SKM-1 (cell line): Measurements from ENCODE around the gene PARL.

Source experiments
- DNase-seq: peaks from one replicate; lab custom pipeline; 2025; ENCODE audit not compliant: unreplicated experiment; lab: John Stamatoyannopoulos, UW

The PARL gene

DNA sequence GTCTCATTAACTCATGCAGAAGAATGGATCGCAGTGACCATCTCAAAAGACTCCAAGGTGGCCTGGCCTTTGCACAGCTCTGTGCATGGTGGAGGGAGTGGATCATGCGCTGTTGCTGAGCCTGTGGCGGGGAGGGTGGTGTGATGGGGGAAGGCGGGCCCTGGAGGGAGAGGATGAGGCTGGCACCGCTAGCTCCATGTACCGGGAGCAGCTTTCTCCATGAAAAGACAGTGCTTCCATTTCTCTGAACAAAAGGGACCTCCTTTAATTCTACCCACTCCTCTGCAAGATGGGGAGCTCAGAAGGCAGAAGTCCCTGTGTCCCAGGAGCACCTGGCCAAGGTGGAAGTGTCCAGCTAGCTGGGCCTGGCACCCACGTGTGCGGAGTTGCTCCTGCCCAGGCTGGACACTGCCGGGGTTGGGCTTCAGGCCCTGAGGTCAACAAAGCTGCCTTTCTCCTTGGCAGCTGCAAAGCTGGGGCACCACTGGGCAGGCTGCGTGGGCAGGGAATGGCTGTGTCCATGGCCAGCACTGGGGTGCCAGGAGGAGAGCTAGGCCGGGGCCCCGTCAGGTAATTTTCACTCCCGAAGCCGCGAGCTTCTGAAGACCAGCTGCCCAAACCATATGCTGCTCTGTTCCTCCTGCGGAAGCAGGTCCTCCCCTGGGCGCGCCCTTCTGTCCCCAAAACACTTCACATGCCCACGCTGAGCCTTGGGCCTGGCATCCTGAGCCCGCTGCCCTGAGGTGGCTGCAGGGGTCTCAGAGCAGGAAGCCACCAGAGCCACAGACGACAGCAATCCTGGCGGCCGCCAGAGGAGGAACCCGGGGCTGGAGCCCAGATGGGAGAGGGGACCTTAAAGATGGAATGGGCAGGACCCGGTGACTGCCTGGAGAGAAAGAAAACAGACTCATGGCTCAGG is 65.7 kb downstream of the PARL start:
- DNase-seq, result no peak

GRCh38 chr3:183818041-183818620 is 66.5 kb downstream of the PARL start:
- DNase-seq, result no peak

DNA sequence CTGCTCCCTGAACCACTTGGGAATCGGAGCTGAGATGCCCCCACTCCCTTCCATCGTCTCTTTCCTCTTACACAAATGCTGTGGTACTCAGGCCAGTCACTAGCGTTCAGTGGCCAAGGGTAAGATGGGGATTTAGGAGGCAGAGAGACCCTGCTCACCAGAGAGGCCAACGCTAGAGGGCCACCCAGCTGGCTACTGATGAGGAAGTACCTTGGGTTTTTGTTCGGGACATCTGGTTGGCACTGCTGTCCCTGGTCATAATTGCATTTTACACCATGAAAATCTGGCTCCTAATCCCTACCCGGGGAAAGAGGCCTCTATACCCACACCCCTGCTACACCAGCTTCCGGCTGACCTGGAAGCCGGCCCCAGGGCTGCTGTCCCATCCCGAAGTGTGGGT is 67.0 kb downstream of the PARL start:
- no peak for DNase-seq

GRCh38 chr3:183816681-183817510 is 67.8 kb downstream of the PARL start:
- no peak for DNase-seq

- DNase-seq, result no peak
Observed at GRCh38 chr3:183815951-183816475, 68.7 kb downstream of the PARL start.

DNA sequence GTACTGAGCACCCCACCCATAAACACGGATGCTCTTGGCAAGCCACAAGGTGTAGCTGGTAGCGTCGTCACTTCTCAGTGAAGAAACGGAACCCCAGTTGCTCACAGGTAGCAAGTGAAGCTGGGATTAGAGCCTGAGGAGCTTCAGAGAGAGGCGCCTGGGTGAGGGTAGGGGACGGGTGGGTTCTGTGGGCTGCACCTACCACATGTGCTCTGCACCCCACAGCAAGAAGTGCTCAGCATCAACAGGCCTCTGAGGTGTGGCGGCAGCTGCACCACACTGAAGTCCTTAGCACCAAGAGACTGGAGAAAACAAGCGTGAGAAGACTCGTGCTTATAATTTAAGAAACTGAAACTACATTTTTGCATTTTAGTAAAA is 69.1 kb downstream of the PARL start:
- no peak for DNase-seq

DNA sequence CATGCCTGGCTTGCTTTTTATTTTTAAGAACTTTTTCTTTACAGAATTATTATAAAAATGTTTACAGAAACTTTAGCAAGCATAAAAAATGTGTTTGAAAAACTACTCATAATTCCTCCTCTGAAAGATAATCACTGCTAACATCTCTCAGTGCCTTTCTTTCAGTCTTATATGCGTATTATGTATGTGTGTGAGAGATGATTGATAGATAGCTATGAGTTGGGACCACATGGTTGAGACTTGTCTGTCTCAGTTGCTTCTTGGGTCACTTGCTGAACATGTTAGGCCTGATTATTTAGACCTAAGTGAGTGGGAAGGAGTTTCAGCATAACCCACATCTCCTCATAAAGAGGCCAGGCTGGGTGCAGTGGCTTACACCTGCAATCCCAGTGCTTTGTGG is 70.4 kb downstream of the PARL start:
- DNase-seq, result no peak

- DNase-seq, result no peak
Observed at GRCh38 chr3:183812761-183813445, 71.8 kb downstream of the PARL start.

GRCh38 chr3:183811638-183812037 is 73.0 kb downstream of the PARL start:
- DNase-seq, result no peak

DNA sequence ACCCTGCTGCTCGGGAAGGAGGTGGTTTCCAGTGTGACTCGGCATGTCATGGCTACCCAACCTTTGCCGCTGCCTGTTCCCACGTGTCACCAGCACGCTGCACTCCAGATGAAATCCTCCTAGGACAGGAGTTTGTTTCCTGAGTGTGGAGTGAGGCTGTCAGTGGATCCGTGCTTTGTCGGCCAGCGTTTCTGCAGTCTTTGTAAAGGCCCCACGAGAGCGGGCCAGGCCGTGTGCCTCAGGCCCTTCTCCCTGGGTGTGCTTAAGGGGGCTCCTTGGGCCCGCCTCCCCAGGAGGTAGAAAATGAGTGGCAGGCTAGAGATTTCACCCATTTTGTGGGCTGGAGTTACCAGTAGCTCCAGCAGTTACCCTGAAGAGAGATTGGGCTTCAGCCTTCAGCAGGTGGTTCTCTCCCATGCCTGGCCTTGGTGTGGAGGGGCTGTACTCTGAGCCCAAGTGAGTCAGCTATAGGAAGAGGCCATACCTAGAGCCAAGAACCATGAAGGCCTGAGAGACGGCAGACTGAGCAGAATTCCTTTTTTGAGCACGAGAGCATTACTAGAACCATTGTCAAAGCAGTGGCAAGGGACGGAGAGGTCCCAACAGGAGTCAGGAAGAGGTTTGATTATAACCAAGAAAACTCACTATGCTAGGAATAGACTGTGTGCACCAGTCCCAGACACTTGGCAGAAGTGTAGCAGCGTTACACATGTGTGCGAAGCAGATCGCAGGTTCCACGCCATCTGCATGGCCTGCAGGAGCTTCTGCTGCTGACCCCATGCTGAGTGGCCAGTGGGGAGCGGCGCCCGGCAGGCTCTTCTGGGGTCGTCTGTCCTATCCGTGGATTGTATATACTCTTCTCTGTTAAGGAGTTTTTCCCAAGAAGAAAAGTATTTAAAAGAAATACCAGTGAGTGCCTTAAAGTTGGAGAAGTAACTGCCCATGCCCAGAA is 73.8 kb downstream of the PARL start:
- no peak for DNase-seq

- no peak for DNase-seq
Observed at GRCh38 chr3:183809270-183809669, 75.4 kb downstream of the PARL start.

- no peak for DNase-seq
Observed at GRCh38 chr3:183808355-183808754, 76.3 kb downstream of the PARL start.

GRCh38 chr3:183807881-183808280 is 76.8 kb downstream of the PARL start:
- DNase-seq, result no peak

DNA sequence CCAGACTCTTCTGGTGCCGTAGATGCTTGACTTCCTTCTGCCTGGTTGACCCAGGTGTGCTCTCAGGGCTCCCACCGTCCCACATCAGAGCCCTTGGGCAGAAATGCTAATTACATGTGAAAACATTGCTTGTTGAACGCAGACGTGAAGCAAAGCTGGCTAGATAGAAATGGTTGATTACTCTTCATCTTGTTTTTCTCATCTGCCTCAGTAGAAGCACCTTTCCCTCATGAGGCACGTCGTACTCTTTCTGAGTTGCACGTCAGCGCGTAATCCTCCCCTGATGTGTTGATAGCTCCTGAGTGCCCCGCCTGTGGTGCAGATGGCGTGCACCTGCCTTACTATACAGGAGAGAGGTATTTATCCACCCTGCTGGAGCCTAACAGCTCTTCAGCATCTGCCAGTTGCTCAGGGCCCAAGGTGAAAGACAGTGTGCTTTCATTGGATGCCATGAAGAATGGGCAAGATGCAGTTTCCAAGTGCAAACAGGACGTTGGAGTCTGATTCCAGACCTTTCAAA is 77.4 kb downstream of the PARL start:
- no peak for DNase-seq

GRCh38 chr3:183802989-183803388 is 81.7 kb downstream of the PARL start:
- no peak for DNase-seq

DNA sequence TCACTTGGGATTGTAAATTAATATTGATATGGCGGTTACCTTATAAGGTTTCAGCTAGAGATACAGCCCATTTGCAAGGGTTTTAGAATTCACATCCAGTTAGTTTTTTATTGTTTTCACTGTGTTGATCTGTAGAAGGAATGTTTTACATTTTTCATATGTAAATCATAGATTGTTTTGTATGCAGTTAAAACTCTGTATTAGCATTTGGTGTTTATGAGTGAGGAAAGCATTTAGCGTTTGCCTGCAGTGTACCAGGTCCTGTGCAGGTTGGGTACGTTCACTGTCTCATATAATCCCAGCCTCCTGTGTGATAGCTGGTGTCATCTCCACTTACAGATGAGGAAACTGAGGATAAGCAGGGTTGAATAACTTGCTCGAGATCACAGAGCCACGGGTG is 83.1 kb downstream of the PARL start:
- no peak for DNase-seq

DNA sequence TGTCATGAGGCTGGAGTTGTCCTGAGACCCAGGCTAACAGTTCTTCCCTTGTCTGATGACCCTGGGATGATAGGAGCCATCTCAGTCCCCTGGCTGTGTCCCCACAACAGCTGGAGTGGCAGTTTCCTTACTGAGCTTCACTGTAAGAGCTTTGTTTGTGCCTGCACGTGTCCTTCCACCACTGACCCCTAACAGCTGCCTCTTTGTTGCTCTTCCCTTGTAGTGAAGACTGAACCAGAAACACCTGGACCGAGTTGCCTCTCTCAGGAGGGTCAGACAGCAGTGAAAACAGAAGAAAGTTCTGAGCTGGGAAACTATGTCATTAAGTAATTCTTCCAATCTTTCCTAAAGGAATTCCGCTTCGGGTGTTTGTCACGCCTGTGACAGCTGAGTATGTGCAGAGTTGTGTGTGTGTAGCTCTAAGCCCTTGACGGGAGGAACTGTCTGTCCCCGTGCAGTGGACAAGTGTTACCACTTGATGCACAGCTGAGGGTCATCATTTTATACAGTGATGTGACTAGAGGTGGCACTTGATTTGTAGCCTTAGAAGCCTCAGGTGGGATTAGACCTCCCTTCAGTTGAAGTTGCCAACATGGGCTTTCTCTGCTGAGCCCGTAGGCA is 84.3 kb downstream of the PARL start:
- DNase-seq, result no peak

- no peak for DNase-seq
Observed at GRCh38 chr3:183799461-183799860, 85.2 kb downstream of the PARL start.

- no peak for DNase-seq
Observed at GRCh38 chr3:183797996-183798395, 86.7 kb downstream of the PARL start.
